Measurements from ENCODE around the gene MRPL24.

DNA sequence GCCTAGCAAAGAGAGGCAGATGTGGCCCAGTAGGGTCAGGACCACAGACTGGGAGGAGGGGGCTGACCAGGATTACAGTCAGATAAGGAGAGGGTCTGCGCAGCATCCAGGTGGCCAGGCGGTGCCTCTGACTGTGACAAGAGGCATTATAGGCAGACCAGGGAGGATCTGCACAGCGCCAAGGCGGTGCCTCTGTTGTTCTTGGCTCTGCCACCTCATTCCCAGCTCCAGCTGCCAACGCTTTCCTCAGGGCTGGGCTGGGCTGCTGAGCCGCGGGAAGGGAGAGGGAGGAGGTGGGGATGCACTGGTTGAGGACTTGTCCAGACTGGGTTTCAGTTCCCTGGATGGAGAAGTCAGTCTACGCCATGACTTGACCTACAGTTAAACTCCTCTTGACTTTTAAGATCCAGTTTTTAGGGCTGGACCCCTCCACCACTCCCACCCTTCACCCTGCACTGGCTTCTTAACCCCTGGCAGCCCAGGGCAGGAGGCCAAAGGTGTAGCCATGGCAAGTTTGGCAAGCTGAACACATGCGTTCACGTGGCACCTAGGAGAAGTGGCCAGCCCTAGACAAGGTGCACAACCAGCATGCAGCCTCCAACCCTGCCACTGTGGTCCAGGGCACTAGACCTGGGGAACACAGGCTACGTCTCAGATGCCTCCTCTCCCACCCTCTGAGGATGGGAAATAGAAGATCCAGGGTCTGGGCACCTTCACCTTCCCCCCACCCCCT, 31.0 kb downstream of the MRPL24 start:
- peak; percentile 95 for TF ChIP-seq TCF4 (CRISPR knock-in tag; IDR thresholded peaks at IDR 0.05; ENCODE audit: borderline replicate concordance)
- peak; percentile 44; the same call in 1 of the 2 replicates for TF ChIP-seq ZFP3 (CRISPR knock-in tag; IDR thresholded peaks at IDR 0.05)
- TF ChIP-seq ZNF565 (CRISPR knock-in tag; conservative IDR thresholded peaks at IDR 0.05; ENCODE audit: low read depth) = no peak
- TF ChIP-seq, protein P1, sequence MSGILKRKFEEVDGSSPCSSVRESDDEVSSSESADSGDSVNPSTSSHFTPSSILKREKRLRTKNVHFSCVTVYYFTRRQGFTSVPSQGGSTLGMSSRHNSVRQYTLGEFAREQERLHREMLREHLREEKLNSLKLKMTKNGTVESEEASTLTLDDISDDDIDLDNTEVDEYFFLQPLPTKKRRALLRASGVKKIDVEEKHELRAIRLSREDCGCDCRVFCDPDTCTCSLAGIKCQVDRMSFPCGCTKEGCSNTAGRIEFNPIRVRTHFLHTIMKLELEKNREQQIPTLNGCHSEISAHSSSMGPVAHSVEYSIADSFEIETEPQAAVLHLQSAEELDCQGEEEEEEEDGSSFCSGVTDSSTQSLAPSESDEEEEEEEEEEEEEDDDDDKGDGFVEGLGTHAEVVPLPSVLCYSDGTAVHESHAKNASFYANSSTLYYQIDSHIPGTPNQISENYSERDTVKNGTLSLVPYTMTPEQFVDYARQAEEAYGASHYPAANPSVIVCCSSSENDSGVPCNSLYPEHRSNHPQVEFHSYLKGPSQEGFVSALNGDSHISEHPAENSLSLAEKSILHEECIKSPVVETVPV (CRISPR knock-in tag; IDR thresholded peaks at IDR 0.05) = no peak; the same call in 1 of the 2 replicates
- no peak for TF ChIP-seq ZFP30 (CRISPR knock-in tag; IDR thresholded peaks at IDR 0.05)

Measured in SK-N-SH treated with all-trans-retinoic acid at 6 μM for 48 hours (cell line).